SKM-1 (cell line): ENCODE data around the gene PHF10.
"Not testable (repeated sequence)": the region's sequence is repeated elsewhere in the genome, so short reads cannot be mapped to it uniquely, and the experiment has no call there.

Source experiments
- DNase-seq: peaks from one replicate; lab custom pipeline; 2025; ENCODE audit not compliant: unreplicated experiment; lab: John Stamatoyannopoulos, UW

Gene PHF10

GRCh38 chr6:169723200-169723909, 945 bp downstream of the PHF10 start:
- DNase-seq = no peak

DNA sequence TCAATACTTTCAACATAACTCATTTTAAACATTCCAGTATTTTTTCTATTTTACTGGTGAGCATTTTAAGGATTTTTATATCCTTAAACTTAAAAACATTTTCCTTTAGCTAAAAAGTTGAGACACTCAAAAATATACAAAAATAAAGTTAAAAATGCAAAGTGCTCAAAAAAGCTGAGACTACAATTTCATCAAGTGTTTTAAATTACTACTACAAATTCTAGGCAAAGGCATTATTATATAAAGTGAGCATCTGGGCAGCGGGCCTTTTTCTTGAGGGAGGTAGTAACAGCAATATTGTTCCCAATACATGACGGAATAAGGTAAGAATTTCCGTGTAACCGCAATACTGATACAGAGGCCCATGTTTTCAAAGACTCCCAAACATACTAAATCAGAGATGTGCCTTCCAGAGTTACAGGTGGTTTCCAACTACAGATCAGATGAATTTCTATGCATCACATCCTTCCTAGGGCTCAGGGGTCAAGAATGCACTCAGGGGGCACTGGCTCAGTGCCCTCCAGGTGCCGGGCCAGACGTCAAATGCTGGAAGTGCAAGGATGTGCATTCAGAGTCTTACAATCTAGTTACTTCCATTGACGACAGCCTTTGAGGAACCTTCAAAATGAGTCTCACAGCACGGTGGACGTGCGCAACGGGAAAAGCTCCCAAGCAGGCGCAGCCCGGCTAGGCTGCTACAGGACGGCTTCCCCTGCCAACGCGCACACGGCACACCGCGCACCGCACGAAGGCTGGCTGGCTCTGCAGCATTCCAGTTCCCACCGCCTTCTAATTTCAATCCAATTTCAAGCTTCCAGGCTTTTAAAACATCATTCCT, 1.7 kb downstream of the PHF10 start:
- peak; percentile 31 for DNase-seq

DNA sequence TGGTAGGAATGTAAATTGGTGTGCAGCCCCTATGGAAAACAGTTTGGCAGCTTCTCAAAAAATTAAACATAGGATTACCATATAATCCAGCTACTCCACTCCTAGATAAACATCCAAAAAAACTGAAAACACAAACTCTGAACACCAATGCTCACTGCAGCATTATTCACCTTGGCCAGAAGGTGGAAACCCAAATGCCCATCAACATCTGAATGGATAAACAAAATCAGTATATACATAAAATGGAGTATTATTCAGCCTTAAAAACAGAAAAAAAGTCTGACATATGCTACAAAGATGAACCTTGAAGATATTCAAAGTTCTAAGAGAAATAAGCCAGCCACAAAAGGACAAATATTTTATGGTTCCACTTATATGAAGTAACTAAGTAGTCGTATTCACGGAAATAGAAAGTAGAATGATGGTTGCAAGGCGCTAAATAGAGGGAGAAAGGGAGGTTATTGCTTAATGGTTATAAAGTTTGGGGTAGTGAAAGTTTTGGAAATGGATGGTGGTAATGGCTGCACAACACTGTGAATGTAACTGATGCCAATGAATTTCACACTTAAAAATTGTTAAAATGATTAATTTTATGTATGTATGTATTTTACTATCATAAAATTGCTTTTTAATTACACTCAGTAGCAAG, 4.0 kb downstream of the PHF10 start:
- DNase-seq = no peak

GRCh38 chr6:169719117-169719516, 5.2 kb downstream of the PHF10 start:
- DNase-seq = no peak

DNA sequence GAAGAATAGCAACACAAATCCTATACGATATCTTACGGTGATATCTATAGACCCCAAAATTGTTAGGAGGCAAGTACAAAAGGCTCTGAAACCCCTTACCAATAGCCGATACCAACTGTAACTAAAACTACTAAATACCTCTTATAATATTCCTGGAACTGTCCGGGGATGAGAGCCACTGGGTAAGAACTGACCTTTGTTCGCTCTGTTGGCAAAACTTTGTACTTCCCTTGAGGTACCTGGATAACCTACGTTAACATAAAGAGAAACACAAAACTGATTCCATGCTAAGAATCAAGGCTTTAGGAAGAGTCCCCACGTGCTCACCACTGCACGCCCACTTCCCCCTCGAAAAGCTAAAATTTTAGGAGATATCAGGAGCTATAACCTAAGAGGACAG, 9.7 kb downstream of the PHF10 start:
- no peak for DNase-seq

DNA sequence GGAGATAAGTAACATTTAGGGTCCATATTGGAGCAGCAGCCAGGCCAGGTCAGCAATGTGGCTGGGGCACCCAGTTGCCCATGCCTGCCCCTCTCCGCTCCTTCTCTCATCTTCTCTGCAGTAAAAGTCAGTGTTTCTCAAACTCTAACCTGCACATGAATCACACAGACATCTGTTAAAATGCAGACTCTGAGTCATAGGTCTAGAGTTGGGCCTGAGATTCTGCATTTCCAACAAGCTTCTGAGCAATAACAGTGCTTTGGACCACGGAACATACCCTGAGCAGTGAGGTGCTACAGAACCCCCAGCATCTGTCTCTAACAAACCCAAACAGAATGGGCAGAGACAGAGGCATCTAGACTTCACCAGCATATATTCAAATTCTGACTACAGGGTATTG, 10.1 kb downstream of the PHF10 start:
- DNase-seq = no peak

DNA sequence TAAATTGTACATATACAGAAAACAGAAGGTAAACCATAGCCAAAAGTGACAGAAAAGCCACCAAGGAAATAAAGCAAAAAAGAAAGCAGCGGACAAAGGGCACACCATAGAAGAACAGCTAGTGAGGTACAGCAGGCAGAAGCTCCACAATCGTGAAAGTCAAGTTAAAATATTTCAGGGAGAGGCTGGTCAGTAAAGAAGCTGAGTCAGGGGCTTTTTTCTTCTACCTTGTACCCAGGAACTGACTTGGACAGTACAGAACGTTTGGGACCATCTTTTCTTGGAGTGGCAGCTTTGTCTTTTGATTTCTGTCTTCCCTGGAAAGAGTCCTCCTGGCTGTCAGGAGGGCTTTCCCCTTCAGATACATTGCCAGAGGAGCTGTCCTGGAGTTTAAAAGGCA, 14.3 kb downstream of the PHF10 start:
- no peak for DNase-seq

DNA sequence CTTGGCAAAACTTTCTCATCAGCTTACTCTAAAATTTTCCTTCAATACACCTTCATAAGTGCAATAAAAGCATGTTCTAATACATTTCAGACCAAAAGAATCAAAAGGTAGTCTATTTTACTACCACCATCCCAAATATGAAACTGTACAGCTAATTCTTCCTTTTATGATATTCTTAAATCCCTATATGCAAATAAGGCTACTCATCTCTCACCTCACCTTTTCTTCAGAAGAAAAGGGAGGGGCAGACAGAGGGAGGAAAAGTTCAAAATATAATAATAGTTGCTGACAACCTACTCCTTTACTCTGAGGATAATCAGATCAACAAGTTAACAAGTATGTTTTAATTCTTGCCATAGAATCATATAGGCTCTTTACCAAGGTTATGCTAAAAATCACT, 15.0 kb downstream of the PHF10 start:
- no peak for DNase-seq

GRCh38 chr6:169707772-169708171, 16.5 kb downstream of the PHF10 start:
- no peak for DNase-seq

DNA sequence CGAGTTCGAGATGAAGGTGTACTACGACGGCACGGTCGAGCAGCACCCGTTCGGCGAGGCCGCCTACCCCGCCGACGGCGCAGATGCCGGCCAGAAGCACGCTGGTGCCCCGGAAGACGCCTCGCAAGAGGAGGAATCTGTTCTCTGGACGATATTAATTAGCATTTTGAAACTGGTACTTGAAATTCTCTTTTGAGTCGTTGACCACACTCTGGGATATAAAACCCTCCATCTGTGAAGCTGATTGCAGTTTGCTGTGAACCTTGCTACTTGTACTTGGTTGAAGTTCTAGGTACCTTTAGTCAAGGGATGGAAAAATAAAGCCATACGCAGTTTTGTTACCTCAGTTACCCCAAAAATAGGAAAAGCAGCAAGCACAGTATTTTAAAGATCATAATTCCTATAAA, 21.5 kb downstream of the PHF10 start:
- no peak for DNase-seq

GRCh38 chr6:169701954-169702839, 22.1 kb downstream of the PHF10 start, which contains the start of the genes C6orf120 and WDR27:
TSS of gene C6orf120 (plus strand) at chr6:169702126. CDS start at chr6:169702460, 334 bp downstream.
TSS of gene WDR27 (minus strand) at chr6:169702029. CDS start at chr6:169689005, 13,024 bp downstream.
- peak; percentile 55 for DNase-seq

DNA sequence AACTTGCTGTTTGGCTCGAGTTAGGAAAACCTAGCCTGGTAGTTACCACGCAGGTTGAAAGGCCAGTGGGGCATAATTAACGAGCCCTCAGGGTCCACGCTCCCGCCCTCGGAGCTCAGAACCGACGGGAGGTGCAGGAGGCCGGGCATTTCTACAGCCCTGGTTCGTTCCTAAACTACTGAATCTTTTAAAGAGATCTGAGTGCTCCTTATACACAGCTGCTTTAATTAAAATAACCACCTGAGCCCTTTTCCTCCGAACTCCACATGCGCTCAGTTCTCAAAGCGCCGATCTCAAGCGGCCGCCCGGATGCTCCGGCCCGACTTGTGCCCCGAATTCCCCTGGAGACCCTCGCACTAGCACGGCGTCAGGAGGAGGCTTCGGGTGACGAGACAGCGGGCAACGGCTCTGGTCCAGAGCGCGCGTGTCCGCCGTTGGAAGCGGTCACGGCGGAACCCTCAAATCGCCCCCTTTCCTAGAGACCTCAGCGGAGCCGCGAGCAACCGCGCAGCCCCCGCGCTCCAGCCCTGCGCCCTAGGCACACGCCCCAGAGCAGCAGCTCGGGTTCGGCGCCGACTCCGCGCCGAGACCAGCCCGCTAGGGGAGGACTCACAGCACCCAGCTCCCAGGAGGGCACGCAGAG, 22.9 kb downstream of the PHF10 start:
- no peak for DNase-seq

DNA sequence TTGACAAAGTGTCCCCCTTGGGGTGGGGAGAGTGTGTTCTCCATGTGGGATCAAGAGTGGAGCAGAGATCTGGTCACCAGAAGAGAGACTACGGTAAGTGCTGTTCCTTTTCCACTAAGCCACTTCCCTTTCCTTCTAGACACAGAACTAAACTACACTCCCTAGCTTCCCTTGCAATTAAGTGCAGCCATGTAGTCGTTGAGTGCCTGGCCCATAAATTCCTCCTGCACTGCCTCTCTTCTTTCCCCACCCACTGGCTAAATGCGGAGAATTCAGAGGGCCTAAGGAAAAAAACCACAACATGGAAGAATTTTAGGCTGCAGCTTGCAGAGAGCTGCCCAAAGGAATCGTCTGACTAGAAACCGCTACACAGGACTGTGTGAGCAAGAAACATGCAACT, 24.0 kb downstream of the PHF10 start:
- peak; percentile 40 for DNase-seq

DNA sequence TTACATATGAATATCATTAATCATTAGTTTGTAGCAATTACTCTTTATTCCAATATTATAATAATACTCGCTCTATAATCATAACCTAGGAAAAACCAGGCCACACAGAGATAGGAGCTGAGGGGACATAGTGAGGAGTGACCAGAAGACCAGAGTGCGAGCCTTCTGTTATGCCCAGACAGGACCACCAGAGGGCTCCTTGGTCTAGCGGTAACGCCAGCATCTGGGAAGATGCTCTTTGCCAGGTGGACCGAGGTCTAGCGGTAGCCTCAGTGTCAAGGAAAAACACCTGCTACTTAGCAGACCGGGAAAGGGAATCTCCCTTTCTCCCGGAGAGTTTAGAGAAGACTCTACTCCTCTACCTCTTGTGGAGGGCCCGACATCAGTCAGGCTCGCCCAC, 27.2 kb downstream of the PHF10 start:
- DNase-seq = not testable (repeated sequence)

- no peak for DNase-seq
Measured at GRCh38 chr6:169695131-169695530, 29.2 kb downstream of the PHF10 start.

DNA sequence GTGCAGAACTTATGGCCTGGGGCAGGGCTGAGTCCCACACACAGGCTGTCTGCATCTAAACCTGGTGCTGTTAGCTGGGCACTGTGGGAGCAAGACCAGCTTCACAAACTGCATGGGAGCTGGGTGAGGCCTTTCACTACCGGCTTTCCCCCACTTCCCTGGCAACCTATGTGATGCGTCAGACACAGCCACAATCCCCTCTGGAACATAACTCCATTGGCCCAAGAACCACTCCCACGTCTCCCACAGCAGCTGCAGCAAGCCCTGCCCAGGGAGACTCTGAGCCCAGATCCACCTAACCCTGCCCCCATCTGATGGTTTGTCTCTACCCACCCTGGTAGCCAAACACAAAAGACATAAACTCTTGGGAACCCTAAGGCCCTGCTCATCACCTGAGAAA, 31.8 kb downstream of the PHF10 start:
- DNase-seq = no peak

GRCh38 chr6:169691260-169691659, 33.0 kb downstream of the PHF10 start:
- DNase-seq = no peak

GRCh38 chr6:169689287-169689686, 35.0 kb downstream of the PHF10 start:
- no peak for DNase-seq

GRCh38 chr6:169685860-169686259, 38.4 kb downstream of the PHF10 start:
- DNase-seq = no peak

DNA sequence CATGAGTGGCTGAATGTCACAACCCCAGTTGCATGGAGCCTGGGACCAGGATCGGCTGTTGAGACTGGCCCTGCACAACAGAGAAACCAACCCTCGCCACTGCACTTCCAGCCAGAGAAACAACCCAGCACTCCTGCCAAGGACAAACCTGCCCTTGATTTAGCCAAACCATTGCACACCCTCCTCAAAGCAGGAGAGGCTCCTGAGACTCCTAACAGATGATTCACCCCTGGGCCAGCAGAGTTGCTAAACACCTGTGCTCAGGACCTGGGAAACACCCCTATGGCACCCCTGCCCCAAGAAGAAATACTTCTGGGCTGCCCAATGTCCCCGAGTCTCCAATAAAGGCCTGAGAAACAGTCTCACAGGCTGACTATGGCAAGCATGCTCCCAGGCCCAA, 40.2 kb downstream of the PHF10 start:
- no peak for DNase-seq
